Measurements from ENCODE around the gene TUBGCP2.

GRCh38 chr10:133243593-133243992 is 65.1 kb downstream of the TUBGCP2 start:
- TF ChIP-seq EZH2 (IDR thresholded peaks at IDR 0.05; ENCODE audit: insufficient read depth, poor library complexity, severe bottlenecking): no peak
- no peak for TF ChIP-seq EZH2phosphoT487 (IDR thresholded peaks at IDR 0.05; ENCODE audit: insufficient read depth, low read depth)

Measured in GM23248 (cell line).